ENCODE results near the gene CAP2. TPM values are rescaled to one million over a fixed set of nuclear protein-coding genes. Genes with fewer than 3 reads are reported as not detected.

Gene CAP2
- total RNA-seq, 1 experiment from 2014 or later: 7.2 TPM

DNA sequence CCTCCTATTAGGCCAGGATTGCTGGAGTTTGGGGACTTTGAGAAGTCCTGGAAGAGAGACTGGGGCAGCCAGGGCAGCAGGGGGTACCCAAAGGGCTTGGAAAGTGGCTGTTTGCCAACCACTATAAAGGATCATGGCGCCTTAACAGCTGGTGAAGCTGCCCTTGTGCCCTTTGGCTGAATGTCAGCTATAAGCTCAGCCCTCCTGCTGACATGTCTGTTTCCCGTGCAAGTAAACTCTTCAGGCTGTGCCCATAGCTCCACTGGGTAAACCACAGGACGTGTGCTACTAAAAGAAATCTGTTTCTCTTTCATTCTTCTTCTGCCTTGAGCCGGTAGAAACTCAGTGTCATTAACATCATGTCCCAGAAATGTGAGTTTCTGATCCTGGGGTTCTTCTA is 97.3 kb downstream of the CAP2 start:
- ATAC-seq: no peak
- H3K27me3 Mint-ChIP-seq (ENCODE audit: low read depth): no peaks in the 10 kb centered on the region

DNA sequence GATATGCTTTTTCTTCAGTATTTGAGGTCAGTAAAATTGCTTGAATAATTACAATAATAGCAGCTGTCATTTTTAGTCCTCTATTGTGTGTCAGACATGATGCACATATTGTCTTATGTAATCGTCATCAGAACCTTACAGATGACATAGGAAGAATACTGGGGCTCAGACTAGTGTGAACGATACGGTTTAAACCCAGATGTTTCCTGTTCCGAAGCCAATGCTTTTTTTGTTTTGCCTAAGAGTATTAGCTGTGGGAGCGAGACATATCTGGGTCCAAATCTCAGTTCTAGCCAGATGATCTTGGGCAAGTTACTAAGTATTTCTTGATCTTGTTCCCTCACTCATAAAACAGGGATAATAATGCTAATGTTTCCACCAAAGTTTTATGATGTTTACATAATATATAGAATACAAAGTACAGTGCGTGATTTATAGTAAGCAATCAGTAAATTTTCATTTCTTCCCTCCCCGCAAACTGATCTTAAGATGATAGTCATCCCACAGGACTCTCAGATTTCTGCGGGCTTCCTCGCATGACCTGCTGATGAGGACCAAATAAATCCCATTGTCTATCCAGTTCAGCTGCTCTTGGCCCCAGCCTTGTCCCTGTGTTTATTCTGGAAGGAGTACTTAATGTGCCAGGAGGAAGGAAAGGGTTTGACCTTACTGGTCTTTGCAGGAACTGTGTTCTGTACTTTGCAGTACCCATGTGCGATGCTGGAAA is 98.2 kb downstream of the CAP2 start:
- Mint-ChIP-seq H3K4me3 (no peak overlapping the region), H3K4me1 (peaks cover 16% of the 10 kb centered on the region), H3K27me3 (ENCODE audit: low read depth) (no peaks in the 10 kb centered on the region), H3K9me3 (peaks cover 5% of the 10 kb centered on the region; the same call in 1 of the 2 replicates), H3K36me3 (peaks cover 11% of the 10 kb centered on the region), H3K27ac (no peak overlapping the region)
- no peak for DNase-seq (ENCODE audit: low spot score)
- ATAC-seq: no peak
- ChIA-PET CTCF (no interaction called here), POLR2A (no interaction called here)
- TF ChIP-seq, protein P1, sequence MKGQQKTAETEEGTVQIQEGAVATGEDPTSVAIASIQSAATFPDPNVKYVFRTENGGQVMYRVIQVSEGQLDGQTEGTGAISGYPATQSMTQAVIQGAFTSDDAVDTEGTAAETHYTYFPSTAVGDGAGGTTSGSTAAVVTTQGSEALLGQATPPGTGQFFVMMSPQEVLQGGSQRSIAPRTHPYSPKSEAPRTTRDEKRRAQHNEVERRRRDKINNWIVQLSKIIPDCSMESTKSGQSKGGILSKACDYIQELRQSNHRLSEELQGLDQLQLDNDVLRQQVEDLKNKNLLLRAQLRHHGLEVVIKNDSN (CRISPR knock-in tag; IDR thresholded peaks at IDR 0.05): no peak
- TF ChIP-seq, protein P2, sequence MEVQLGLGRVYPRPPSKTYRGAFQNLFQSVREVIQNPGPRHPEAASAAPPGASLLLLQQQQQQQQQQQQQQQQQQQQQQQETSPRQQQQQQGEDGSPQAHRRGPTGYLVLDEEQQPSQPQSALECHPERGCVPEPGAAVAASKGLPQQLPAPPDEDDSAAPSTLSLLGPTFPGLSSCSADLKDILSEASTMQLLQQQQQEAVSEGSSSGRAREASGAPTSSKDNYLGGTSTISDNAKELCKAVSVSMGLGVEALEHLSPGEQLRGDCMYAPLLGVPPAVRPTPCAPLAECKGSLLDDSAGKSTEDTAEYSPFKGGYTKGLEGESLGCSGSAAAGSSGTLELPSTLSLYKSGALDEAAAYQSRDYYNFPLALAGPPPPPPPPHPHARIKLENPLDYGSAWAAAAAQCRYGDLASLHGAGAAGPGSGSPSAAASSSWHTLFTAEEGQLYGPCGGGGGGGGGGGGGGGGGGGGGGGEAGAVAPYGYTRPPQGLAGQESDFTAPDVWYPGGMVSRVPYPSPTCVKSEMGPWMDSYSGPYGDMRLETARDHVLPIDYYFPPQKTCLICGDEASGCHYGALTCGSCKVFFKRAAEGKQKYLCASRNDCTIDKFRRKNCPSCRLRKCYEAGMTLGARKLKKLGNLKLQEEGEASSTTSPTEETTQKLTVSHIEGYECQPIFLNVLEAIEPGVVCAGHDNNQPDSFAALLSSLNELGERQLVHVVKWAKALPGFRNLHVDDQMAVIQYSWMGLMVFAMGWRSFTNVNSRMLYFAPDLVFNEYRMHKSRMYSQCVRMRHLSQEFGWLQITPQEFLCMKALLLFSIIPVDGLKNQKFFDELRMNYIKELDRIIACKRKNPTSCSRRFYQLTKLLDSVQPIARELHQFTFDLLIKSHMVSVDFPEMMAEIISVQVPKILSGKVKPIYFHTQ (CRISPR knock-in tag; IDR thresholded peaks at IDR 0.05): no peak
- TF ChIP-seq, protein P3, sequence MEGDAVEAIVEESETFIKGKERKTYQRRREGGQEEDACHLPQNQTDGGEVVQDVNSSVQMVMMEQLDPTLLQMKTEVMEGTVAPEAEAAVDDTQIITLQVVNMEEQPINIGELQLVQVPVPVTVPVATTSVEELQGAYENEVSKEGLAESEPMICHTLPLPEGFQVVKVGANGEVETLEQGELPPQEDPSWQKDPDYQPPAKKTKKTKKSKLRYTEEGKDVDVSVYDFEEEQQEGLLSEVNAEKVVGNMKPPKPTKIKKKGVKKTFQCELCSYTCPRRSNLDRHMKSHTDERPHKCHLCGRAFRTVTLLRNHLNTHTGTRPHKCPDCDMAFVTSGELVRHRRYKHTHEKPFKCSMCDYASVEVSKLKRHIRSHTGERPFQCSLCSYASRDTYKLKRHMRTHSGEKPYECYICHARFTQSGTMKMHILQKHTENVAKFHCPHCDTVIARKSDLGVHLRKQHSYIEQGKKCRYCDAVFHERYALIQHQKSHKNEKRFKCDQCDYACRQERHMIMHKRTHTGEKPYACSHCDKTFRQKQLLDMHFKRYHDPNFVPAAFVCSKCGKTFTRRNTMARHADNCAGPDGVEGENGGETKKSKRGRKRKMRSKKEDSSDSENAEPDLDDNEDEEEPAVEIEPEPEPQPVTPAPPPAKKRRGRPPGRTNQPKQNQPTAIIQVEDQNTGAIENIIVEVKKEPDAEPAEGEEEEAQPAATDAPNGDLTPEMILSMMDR (IDR thresholded peaks at IDR 0.05): no peak
- TF ChIP-seq, protein P4, sequence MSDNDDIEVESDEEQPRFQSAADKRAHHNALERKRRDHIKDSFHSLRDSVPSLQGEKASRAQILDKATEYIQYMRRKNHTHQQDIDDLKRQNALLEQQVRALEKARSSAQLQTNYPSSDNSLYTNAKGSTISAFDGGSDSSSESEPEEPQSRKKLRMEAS (CRISPR knock-in tag; IDR thresholded peaks at IDR 0.05): no peak
- TF ChIP-seq MYBL2 (CRISPR knock-in tag; IDR thresholded peaks at IDR 0.05) (no peak), ATF1 (CRISPR knock-in tag; IDR thresholded peaks at IDR 0.05) (no peak), CREB1 (CRISPR knock-in tag; IDR thresholded peaks at IDR 0.05) (no peak), NR2C2 (CRISPR knock-in tag; IDR thresholded peaks at IDR 0.05) (no peak)
- TF ChIP-seq, protein P5, sequence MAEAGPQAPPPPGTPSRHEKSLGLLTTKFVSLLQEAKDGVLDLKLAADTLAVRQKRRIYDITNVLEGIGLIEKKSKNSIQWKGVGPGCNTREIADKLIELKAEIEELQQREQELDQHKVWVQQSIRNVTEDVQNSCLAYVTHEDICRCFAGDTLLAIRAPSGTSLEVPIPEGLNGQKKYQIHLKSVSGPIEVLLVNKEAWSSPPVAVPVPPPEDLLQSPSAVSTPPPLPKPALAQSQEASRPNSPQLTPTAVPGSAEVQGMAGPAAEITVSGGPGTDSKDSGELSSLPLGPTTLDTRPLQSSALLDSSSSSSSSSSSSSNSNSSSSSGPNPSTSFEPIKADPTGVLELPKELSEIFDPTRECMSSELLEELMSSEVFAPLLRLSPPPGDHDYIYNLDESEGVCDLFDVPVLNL (CRISPR knock-in tag; IDR thresholded peaks at IDR 0.05; ENCODE audit: borderline replicate concordance, low read depth): no peak

More for the DNA sequence above, 97.3 kb downstream of the CAP2 start:
- POLR2A ChIA-PET: no interaction called here
- TF ChIP-seq, protein P6, sequence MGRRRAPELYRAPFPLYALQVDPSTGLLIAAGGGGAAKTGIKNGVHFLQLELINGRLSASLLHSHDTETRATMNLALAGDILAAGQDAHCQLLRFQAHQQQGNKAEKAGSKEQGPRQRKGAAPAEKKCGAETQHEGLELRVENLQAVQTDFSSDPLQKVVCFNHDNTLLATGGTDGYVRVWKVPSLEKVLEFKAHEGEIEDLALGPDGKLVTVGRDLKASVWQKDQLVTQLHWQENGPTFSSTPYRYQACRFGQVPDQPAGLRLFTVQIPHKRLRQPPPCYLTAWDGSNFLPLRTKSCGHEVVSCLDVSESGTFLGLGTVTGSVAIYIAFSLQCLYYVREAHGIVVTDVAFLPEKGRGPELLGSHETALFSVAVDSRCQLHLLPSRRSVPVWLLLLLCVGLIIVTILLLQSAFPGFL (CRISPR knock-in tag; IDR thresholded peaks at IDR 0.05; ENCODE audit: borderline replicate concordance): no peak
- TF ChIP-seq, protein P7, sequence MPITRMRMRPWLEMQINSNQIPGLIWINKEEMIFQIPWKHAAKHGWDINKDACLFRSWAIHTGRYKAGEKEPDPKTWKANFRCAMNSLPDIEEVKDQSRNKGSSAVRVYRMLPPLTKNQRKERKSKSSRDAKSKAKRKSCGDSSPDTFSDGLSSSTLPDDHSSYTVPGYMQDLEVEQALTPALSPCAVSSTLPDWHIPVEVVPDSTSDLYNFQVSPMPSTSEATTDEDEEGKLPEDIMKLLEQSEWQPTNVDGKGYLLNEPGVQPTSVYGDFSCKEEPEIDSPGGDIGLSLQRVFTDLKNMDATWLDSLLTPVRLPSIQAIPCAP (CRISPR knock-in tag; IDR thresholded peaks at IDR 0.05): no peak
- TF ChIP-seq SMAD3 (CRISPR knock-in tag; IDR thresholded peaks at IDR 0.05; ENCODE audit: borderline replicate concordance) (no peak), IRF2 (CRISPR knock-in tag; IDR thresholded peaks at IDR 0.05; ENCODE audit: borderline replicate concordance, low read depth) (no peak), ZNF219 (CRISPR knock-in tag; IDR thresholded peaks at IDR 0.05; ENCODE audit: borderline replicate concordance) (no peak), NR3C1 (CRISPR knock-in tag; conservative IDR thresholded peaks at IDR 0.05; ENCODE audit: low read depth) (no peak)
- TF ChIP-seq, protein P8, sequence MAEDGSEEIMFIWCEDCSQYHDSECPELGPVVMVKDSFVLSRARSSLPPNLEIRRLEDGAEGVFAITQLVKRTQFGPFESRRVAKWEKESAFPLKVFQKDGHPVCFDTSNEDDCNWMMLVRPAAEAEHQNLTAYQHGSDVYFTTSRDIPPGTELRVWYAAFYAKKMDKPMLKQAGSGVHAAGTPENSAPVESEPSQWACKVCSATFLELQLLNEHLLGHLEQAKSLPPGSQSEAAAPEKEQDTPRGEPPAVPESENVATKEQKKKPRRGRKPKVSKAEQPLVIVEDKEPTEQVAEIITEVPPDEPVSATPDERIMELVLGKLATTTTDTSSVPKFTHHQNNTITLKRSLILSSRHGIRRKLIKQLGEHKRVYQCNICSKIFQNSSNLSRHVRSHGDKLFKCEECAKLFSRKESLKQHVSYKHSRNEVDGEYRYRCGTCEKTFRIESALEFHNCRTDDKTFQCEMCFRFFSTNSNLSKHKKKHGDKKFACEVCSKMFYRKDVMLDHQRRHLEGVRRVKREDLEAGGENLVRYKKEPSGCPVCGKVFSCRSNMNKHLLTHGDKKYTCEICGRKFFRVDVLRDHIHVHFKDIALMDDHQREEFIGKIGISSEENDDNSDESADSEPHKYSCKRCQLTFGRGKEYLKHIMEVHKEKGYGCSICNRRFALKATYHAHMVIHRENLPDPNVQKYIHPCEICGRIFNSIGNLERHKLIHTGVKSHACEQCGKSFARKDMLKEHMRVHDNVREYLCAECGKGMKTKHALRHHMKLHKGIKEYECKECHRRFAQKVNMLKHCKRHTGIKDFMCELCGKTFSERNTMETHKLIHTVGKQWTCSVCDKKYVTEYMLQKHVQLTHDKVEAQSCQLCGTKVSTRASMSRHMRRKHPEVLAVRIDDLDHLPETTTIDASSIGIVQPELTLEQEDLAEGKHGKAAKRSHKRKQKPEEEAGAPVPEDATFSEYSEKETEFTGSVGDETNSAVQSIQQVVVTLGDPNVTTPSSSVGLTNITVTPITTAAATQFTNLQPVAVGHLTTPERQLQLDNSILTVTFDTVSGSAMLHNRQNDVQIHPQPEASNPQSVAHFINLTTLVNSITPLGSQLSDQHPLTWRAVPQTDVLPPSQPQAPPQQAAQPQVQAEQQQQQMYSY (CRISPR knock-in tag; IDR thresholded peaks at IDR 0.05): no peak
- TF ChIP-seq, protein P9, sequence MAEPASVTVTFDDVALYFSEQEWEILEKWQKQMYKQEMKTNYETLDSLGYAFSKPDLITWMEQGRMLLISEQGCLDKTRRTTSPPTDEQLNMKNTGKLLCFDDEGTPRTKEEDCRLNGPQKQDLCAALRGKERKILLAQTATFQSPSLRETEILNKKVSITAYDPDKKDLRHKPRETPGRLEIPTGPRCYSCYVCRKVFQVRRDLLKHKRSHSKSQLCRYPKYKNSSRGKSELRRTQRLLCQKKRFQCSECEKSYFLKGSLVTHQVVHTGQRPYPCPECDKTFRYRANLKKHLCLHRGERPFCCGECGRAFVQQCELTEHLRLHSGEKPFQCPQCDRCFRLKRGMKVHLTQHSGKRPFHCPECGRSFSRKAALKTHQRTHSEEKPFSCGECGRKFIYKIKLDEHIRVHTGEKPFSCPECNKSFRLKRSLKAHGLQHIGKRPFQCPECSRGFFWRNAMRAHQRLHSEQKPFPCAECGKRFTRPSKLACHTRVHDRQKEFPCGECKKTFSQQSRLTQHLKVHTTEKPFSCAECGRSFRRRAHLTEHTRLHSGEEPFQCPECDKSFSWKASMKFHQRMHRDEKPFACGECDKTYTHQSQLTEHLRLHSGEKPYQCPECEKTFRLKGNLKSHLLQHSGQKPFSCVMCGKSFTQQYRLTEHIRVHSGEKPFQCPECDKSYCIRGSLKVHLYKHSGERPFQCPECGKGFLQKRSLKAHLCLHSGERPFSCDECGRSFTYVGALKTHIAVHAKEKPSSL (CRISPR knock-in tag; conservative IDR thresholded peaks at IDR 0.05): no peak
- Mint-ChIP-seq H3K4me1 (peaks cover 13% of the 10 kb centered on the region), H3K9me3 (peaks cover 7% of the 10 kb centered on the region), H3K36me3 (peaks cover 11% of the 10 kb centered on the region), H3K4me3 (no peak overlapping the region), H3K27ac (no peak overlapping the region)
- DNase-seq (ENCODE audit: low spot score): no peak
- CTCF ChIA-PET: interaction anchor here (0.6 kb wide), 1 partner anchor 14 kb away, joined by 5 read pairs; no protein-coding TSS in a partner anchor
